Transverse colon (tissue), 4 donors: Measurements from ENCODE around the gene SLC6A18.

Source experiments
- POLR2A ChIP-seq: fragments of 450-650 bp; IDR thresholded peaks from one replicate; pipeline ENCODE4 v1.6.1; 2016; ENCODE audit warnings: antibody characterized with exemption, mild to moderate bottlenecking, moderate library complexity
- POLR2AphosphoS5 ChIP-seq, 3 donors: sonication (generic); formaldehyde crosslinking; IDR thresholded peaks; one replicate each; pipeline ENCODE4 v1.6.1; 2016; ENCODE audit warnings: antibody characterized with exemption in 3 of 3
- TF ChIP-seq, protein P1 (sequence below), 5 experiments: fragments of 200-600 bp in 3 of 5; fragments of 450-650 bp in 2 of 5; sonication (generic) in 3 of 5; IDR thresholded peaks; 1 replicate in 2 of 5; 2 replicates in 3 of 5; pipeline ENCODE4 v1.5.1; 2016 to 2017; ENCODE audit warnings: antibody characterized with exemption in 5 of 5, inconsistent platforms in 3 of 5, mild to moderate bottlenecking in 2 of 5, moderate library complexity in 1 of 5

GRCh38 chr5:1218351-1219080, 6.7 kb upstream of the SLC6A18 start:
- TF ChIP-seq, protein P1, sequence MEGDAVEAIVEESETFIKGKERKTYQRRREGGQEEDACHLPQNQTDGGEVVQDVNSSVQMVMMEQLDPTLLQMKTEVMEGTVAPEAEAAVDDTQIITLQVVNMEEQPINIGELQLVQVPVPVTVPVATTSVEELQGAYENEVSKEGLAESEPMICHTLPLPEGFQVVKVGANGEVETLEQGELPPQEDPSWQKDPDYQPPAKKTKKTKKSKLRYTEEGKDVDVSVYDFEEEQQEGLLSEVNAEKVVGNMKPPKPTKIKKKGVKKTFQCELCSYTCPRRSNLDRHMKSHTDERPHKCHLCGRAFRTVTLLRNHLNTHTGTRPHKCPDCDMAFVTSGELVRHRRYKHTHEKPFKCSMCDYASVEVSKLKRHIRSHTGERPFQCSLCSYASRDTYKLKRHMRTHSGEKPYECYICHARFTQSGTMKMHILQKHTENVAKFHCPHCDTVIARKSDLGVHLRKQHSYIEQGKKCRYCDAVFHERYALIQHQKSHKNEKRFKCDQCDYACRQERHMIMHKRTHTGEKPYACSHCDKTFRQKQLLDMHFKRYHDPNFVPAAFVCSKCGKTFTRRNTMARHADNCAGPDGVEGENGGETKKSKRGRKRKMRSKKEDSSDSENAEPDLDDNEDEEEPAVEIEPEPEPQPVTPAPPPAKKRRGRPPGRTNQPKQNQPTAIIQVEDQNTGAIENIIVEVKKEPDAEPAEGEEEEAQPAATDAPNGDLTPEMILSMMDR (IDR thresholded peaks at IDR 0.05): no peak
- TF ChIP-seq POLR2A: no peak
- TF ChIP-seq POLR2AphosphoS5 (IDR thresholded peaks at IDR 0.05): no peak
